Erythroblast (primary cell): ENCODE data around the gene CYSRT1.

Experiments used
- GATA1 ChIP-seq: IDR thresholded peaks from 2 replicates; pipeline ENCODE4 v1.6.1; 2011; ENCODE audit warnings: low read depth, mild to moderate bottlenecking, control low read depth, low read length, moderate library complexity
- POLR2A ChIP-seq: IDR thresholded peaks from 2 replicates; pipeline ENCODE4 v1.6.1; 2011; ENCODE audit warnings: mild to moderate bottlenecking, low read length

DNA sequence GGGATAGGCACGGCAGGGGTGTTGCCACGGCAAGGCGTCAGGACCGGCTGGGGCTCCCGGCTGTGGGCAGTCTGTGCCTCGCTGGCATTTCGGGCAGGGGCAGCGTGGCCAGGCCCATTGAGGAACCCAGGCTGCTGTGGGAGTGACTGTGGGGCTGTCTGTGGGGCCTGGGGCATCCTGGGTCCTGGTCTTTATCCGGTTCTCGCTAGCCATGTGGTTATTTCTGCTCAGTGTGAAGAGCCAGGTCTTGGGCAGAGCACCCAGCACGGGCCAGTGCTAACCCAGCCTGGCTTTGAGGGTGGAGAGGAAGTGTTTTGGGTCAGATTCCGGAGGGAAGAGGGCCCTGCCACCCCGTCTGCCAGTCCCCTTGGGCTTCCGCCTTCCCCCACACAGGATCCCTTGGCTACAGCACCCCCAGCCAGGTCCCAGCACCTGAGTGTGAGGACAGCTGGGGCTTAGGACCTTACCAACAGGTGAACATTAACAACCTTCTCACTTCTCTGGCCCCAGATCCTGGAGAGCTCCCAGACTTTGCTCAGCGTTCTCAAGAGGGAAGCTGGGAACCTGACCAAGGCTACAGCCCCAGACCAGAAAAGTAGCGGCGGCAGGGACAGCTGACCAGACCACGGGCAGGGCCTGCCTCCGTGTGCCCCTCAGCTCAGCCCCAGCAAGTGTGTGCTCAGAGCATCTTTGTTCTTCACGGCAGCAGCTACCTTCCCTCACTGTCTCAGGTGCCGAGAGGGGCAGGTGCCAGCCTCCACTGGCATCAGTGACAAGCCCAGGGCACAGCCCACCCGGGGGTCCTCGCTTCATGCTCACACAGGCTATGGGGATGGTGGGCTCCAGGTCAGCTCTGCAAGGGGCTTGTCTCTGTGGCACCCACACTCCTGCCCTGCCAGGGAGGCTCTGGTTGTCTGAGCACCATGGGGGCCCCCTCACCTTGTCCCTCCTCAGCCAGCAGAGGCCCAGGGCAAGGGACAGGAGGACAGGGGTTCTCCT is 35.4 kb upstream of the CYSRT1 start:
- TF ChIP-seq POLR2A, result no peak
- TF ChIP-seq GATA1, result no peak
